Measurements from ENCODE around the gene PEPD. TPM values are rescaled to one million over a fixed set of nuclear protein-coding genes. Genes with fewer than 3 reads are reported as not detected.

PEPD gene
- total RNA-seq, 5 donors from 2014 or later (not counting 1 experiment from before 2014, with no cell fraction given) = 23.5 to 38.8 (median 31.8) TPM

DNA sequence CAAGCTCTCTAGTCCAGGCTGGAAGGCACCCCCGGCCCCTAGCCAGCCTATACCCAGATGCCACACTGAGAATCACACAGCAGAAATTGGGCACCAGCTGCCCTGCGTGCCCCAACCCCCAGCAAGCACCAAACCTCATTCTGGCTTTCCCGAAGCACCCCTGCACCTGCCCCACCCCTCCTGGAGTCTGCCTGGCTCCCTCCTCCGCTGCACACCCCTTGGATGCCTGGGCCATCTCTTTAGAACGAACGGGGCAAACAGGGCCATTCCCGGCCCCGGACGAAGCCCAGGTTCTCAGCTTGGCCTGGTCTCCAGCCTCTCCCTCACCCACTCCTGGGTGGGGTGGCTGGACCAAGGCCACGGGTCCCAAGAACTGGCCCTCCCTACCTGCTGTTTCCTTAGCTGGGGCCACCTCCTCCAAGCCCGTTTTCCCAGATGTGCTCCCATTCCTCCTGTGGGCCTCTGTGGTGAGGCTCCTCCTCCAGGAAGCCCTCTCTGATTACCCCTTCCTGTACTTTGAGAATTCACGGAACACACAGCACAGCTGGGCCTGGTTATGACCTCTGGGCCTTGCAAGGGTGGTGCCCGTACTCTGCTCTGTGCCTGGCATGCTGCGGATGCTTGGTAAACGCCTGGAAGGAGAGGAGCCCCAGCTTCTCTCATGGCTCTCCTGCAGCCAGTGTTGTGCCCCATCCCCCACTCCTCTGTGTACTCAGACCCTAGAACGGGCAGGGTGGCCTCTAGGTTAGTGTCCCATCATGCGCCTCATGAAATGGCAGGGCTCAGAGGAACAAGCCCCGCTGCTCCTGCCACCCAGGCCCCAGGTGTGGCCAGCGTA lies 126.6 kb downstream of the PEPD start:
- peaks cover 4% of the 10 kb centered on the region for H3K36me3 Mint-ChIP-seq
- no peaks in the 10 kb centered on the region for H3K4me1 ChIP-seq (ENCODE audit: control insufficient read depth in 1 of 2, extremely low read depth in 1 of 2, insufficient read depth in 2 of 2, low read length in 2 of 2)
- H3K9me3 Mint-ChIP-seq = no peaks in the 10 kb centered on the region
- no peak for ATAC-seq (replicated peaks in 1 of 4)
- no peak for DNase-seq
- H3K4me3 ChIP-seq (ENCODE audit: control insufficient read depth in 1 of 2, extremely low read depth in 1 of 2, low read length in 1 of 2) = no peak overlapping the region
- ChIA-PET POLR2A (no interaction called here), CTCF (interaction anchor here in 1 of 2 donors (0.5 to 1.0 kb wide), 2 partner anchors 36 to 1060 kb away, joined by 3 to 4 read pairs; no protein-coding TSS in a partner anchor)
- H3K27ac Mint-ChIP-seq = no peak overlapping the region
- no peaks in the 10 kb centered on the region for H3K27me3 ChIP-seq (replicated peaks in 1 of 2; ENCODE audit: control insufficient read depth in 2 of 2, extremely low read depth in 1 of 2, insufficient read depth in 2 of 2, low read length in 1 of 2)
- H3K27ac ChIP-seq (ENCODE audit: low read length) = no peak overlapping the region
- no peaks in the 10 kb centered on the region for H3K9me3 ChIP-seq
- H3K27me3 Mint-ChIP-seq = no peaks in the 10 kb centered on the region
- H3K4me1 Mint-ChIP-seq = no peaks in the 10 kb centered on the region
- no peak overlapping the region for H3K4me3 Mint-ChIP-seq
- WGBS (ENCODE audit: insufficient coverage) = 85% methylated on average over 14 of the region's 19 CpGs
- no peaks in the 10 kb centered on the region for H3K36me3 ChIP-seq (ENCODE audit: control insufficient read depth in 2 of 2, extremely low read depth in 1 of 2, insufficient read depth in 1 of 2, low read length in 1 of 2)

DNA sequence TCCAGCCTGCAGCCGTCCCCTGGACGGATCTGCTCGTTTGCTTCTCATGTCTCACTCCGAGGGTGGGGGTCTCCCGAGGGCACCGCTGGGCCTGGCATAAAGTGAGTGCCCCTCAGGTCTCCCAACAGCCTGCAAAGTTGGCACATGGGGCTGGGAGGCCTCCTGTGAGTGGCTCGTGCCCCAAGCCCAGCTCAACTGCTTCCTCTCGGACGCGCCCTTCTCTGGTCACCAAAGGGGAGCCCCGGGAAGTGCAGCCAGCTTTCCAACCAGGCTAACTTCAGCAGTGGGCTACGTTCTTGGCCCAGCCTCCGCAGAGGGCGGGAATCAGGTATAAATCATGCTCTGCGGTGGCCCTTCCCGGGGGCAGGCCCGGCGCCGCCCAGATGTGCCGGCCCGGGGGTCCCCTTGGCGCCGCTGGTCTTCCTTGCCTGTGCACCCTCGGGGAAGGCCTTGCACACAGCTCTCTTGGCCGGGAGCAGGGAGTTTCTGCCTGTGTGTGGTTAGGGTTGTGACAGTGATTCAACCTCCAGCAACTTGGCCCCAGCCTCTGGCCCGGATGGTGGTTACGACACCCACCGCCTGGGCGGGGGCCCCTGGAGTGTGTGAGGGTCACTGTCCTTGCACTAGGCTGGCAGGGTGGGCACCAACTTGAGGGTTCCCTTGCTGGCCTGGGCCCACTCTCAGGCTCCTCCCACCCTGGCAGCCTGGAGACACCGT lies 127.4 kb downstream of the PEPD start:
- peaks cover 4% of the 10 kb centered on the region for H3K36me3 Mint-ChIP-seq
- H3K4me3 Mint-ChIP-seq = no peak overlapping the region
- DNase-seq (peak in 1 of 35 experiments; percentile 3), ATAC-seq (replicated peaks in 1 of 4) (no peak)
- Histone ChIP-seq H3K4me3 (ENCODE audit: control insufficient read depth in 1 of 2, extremely low read depth in 1 of 2, low read length in 1 of 2) (no peak overlapping the region), H3K27me3 (replicated peaks in 1 of 2; ENCODE audit: control insufficient read depth in 2 of 2, extremely low read depth in 1 of 2, insufficient read depth in 2 of 2, low read length in 1 of 2) (no peaks in the 10 kb centered on the region), H3K4me1 (ENCODE audit: control insufficient read depth in 1 of 2, extremely low read depth in 1 of 2, insufficient read depth in 2 of 2, low read length in 2 of 2) (no peaks in the 10 kb centered on the region), H3K9me3 (no peaks in the 10 kb centered on the region), H3K36me3 (ENCODE audit: control insufficient read depth in 2 of 2, extremely low read depth in 1 of 2, insufficient read depth in 1 of 2, low read length in 1 of 2) (no peaks in the 10 kb centered on the region), H3K27ac (ENCODE audit: low read length) (no peak overlapping the region)
- no peaks in the 10 kb centered on the region for H3K9me3 Mint-ChIP-seq
- no peak overlapping the region for H3K27ac Mint-ChIP-seq
- ChIA-PET CTCF (interaction anchor here in 1 of 2 donors (0.5 kb wide), 1 partner anchor 1059 kb away, joined by 4 read pairs; no protein-coding TSS in a partner anchor), POLR2A (no interaction called here)
- H3K4me1 Mint-ChIP-seq = no peaks in the 10 kb centered on the region
- no peaks in the 10 kb centered on the region for H3K27me3 Mint-ChIP-seq
- 91% methylated on average over 29 of the region's 30 CpGs for WGBS (ENCODE audit: insufficient coverage)

DNA sequence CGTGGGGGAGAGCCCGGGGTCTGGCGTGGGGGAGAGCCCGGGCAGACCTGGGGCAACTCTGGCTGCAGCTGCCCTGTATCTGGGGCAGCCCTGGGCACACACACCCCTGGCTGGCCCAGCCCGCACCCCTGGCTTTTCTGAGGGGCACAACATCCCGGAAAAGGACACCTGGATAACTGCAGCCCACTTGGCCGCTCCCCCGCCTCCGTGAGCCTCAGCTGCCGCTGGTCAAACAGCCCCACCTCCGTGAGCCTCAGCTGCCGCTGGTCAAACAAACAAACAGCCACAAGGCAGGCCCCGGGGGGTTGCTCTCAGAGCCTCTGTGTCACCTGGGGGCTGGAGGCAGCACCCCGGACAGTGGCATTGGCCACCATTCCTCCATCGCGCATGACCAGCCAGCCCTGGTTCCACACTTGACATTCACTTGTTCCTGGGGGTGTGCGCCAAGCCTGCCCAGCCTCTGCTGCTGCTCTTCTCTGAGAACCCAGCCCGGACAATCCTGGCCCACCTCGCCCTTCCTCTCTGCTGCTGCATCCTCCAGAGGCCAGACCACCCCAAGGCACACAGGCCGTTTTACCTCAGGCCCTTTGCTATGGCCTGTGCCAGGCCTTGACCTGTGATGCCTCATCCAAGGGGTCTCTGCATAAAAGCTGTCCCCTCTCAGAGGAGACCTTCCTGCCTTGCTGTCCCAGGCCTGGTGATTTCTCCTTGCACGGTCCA lies 128.1 kb downstream of the PEPD start:
- WGBS (ENCODE audit: insufficient coverage) = 87% methylated on average over 21 of the region's 21 CpGs
- no peak overlapping the region for H3K4me3 Mint-ChIP-seq
- no peaks in the 10 kb centered on the region for H3K36me3 ChIP-seq (ENCODE audit: control insufficient read depth in 2 of 2, extremely low read depth in 1 of 2, insufficient read depth in 1 of 2, low read length in 1 of 2)
- H3K4me3 ChIP-seq (ENCODE audit: control insufficient read depth in 1 of 2, extremely low read depth in 1 of 2, low read length in 1 of 2) = no peak overlapping the region
- H3K36me3 Mint-ChIP-seq = no peaks in the 10 kb centered on the region
- no peak overlapping the region for H3K27ac ChIP-seq (ENCODE audit: low read length)
- H3K4me1 ChIP-seq (ENCODE audit: control insufficient read depth in 1 of 2, extremely low read depth in 1 of 2, insufficient read depth in 2 of 2, low read length in 2 of 2) = no peaks in the 10 kb centered on the region
- no peak for ATAC-seq (replicated peaks in 1 of 4)
- no peak overlapping the region for H3K27ac Mint-ChIP-seq
- CTCF ChIA-PET = interaction anchor here in 1 of 2 donors (0.6 kb wide), 1 partner anchor 209 kb away, joined by 4 read pairs; no protein-coding TSS in a partner anchor
- H3K27me3 ChIP-seq (replicated peaks in 1 of 2; ENCODE audit: control insufficient read depth in 2 of 2, extremely low read depth in 1 of 2, insufficient read depth in 2 of 2, low read length in 1 of 2) = no peaks in the 10 kb centered on the region
- POLR2A ChIA-PET = no interaction called here
- no peaks in the 10 kb centered on the region for H3K4me1 Mint-ChIP-seq
- H3K9me3 Mint-ChIP-seq = no peaks in the 10 kb centered on the region
- peak in 1 of 35 experiments; percentile 3 for DNase-seq
- H3K9me3 ChIP-seq = no peaks in the 10 kb centered on the region
- no peaks in the 10 kb centered on the region for H3K27me3 Mint-ChIP-seq

DNA sequence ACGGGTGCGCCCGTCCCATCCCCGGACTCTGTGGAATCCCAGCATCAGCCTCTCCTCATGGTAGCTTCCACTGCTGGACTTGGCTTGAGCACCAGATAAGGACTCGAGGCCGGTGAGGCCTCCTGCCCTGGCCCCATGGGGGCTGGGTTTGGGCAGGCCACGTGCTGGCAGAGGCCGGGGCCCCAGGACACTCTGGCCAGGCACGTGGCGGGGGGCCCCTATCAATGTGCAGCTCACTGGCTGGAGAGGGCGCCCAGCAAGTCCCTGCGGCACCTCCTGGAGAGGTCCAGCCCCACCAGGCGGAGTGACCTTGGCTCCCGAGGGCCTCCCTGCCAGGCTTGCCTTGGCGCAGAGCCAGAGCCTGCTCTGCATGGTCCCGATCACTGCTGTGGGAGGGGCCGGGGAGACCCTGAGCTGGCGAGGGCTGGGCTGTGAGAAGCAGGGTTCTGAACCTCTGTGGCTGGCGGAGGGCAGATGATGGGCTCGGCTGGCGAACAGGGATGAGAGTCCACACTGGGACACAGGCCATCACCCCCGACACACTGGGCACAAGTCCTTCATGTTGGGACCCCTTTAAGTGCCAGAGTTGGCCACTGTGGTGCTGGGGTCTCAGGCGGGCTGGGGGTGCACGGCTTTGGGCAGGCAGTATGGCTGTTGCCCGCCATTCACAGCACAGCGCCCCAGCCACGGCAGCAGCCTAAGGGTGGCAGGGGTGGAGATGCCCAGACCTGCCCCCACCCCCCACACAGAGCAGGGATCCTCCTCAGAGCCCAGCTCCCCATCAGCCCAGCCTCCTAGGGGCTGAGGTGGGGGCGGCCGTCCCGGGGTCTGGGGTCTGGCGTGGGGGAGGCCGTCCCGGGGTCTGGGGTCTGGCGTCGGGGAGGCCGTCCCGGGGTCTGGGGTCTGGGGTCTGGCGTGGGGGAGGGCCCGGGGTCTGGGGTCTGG lies 129.0 kb downstream of the PEPD start:
- DNase-seq (no peak), ATAC-seq (replicated peaks in 1 of 4) (no peak)
- H3K9me3 ChIP-seq = no peaks in the 10 kb centered on the region
- no peak overlapping the region for H3K27ac ChIP-seq (ENCODE audit: low read length)
- no peak overlapping the region for H3K4me3 ChIP-seq (ENCODE audit: control insufficient read depth in 1 of 2, extremely low read depth in 1 of 2, low read length in 1 of 2)
- H3K27me3 Mint-ChIP-seq = no peaks in the 10 kb centered on the region
- H3K4me3 Mint-ChIP-seq = no peak overlapping the region
- no peaks in the 10 kb centered on the region for H3K27me3 ChIP-seq (replicated peaks in 1 of 2; ENCODE audit: control insufficient read depth in 2 of 2, extremely low read depth in 1 of 2, insufficient read depth in 2 of 2, low read length in 1 of 2)
- H3K4me1 ChIP-seq (ENCODE audit: control insufficient read depth in 1 of 2, extremely low read depth in 1 of 2, insufficient read depth in 2 of 2, low read length in 2 of 2) = no peaks in the 10 kb centered on the region
- WGBS (ENCODE audit: insufficient coverage) = 90% methylated on average over 29 of the region's 39 CpGs
- H3K9me3 Mint-ChIP-seq = no peaks in the 10 kb centered on the region
- no peaks in the 10 kb centered on the region for H3K4me1 Mint-ChIP-seq
- H3K27ac Mint-ChIP-seq = no peak overlapping the region
- H3K36me3 ChIP-seq (ENCODE audit: control insufficient read depth in 2 of 2, extremely low read depth in 1 of 2, insufficient read depth in 1 of 2, low read length in 1 of 2) = peaks cover 0 to under 1% of the 10 kb centered on the region in 2 donors
- no peaks in the 10 kb centered on the region for H3K36me3 Mint-ChIP-seq
- ChIA-PET CTCF (interaction anchor here in 1 of 2 donors (0.6 kb wide), 1 partner anchor 208 kb away, joined by 4 read pairs; no protein-coding TSS in a partner anchor), POLR2A (interaction anchor here in 1 of 2 donors (0.6 kb wide), 1 partner anchor 271 kb away, joined by 8 read pairs; no protein-coding TSS in a partner anchor)

DNA sequence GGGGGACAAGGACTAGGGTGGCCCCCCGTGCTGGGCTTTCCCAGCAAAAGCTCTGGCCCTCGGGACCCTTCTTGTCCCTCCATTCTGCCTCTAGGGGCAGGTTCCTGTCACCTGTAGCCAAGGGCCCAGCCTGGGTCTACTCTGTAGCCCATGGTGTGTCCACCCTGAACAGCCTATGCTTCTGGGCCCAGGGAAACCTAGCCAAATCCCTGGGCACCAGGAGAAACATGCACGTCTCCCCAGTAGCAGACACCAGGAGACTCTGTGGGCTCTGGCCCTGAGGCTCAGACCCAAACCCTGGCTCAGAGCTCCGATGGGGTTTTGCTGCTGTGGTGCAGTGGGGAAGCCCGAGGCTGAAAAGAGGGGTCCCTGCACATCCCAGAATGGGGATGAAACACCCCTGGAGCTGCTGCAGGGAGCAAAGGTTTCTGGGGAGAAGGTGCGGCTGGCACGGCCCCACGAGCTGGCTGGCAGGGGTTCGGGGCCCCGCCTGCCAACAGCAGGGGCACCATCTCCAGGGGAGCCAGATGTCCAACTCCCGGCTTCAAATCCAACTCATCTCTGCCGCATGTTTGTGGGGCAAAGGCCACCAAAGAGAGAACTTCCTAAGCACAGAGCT lies 129.9 kb downstream of the PEPD start:
- H3K27me3 ChIP-seq (replicated peaks in 1 of 2; ENCODE audit: control insufficient read depth in 2 of 2, extremely low read depth in 1 of 2, insufficient read depth in 2 of 2, low read length in 1 of 2) = no peaks in the 10 kb centered on the region
- no peaks in the 10 kb centered on the region for H3K4me1 ChIP-seq (ENCODE audit: control insufficient read depth in 1 of 2, extremely low read depth in 1 of 2, insufficient read depth in 2 of 2, low read length in 2 of 2)
- WGBS (ENCODE audit: insufficient coverage) = 89% methylated on average over 10 of the region's 12 CpGs
- Mint-ChIP-seq H3K27ac (no peak overlapping the region), H3K27me3 (no peaks in the 10 kb centered on the region), H3K4me1 (no peaks in the 10 kb centered on the region), H3K36me3 (no peaks in the 10 kb centered on the region), H3K9me3 (no peaks in the 10 kb centered on the region), H3K4me3 (no peak overlapping the region)
- ChIA-PET POLR2A (no interaction called here), CTCF (no interaction called here)
- H3K36me3 ChIP-seq (ENCODE audit: control insufficient read depth in 2 of 2, extremely low read depth in 1 of 2, insufficient read depth in 1 of 2, low read length in 1 of 2) = peaks cover 5 to 6% of the 10 kb centered on the region in 2 donors
- no peak overlapping the region for H3K4me3 ChIP-seq (ENCODE audit: control insufficient read depth in 1 of 2, extremely low read depth in 1 of 2, low read length in 1 of 2)
- H3K27ac ChIP-seq (ENCODE audit: low read length) = no peak overlapping the region
- DNase-seq (peak in 1 of 35 experiments; percentile 21), ATAC-seq (replicated peaks in 1 of 4) (no peak)
- H3K9me3 ChIP-seq = no peaks in the 10 kb centered on the region

Data from T-cell (primary cell).